IPS DF 19.7 (cell line): Measurements from ENCODE around the gene FAM120C.

Experiments used
- DNase-seq: peaks from one replicate; pipeline ENCODE4 v3.0.0-alpha.2; 2013; ENCODE audit warnings: low read depth, low spot score

Gene FAM120C

GRCh38 chrX:54043056-54043455 lies 140.0 kb downstream of the FAM120C start:
- DNase-seq = no peak

DNA sequence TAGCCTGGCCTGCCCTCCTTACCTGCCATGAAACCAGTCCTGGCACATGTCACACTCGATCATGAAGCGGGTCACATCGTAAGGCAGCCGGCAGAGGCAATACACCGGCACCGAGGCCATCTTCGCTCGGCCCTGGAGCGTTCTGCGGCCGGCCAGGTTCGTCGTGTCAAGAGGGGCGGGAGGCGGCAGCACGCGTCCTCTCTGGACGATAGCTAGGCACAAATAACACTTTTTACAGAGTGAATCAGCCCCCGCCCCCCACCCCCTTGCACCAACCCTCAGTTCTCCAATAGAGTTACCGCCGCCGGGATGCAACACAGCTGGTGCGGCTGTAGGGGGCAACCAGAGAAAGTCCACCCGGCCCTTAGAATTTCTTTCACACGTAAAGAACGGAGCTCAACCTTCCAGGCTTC lies 140.4 kb downstream of the FAM120C start:
- DNase-seq = no peak

DNA sequence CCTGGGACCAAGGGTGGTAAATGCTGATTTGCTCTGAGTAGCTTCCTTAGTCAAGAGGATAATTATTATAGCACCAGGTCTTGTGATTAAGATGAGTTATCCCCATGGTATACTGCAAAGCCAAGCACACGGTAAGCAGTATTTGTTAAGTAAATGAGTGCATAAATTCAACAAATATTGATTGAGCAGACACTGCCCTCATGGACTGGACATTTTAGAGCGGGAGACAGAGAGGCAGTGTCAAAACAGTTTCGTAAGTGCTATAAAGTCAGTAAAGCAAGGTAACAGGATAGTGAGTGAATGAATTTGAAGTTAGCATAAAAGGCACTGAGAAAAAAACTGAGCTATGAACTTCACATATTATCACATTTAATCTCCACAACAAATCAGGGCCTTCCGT lies 152.7 kb downstream of the FAM120C start:
- DNase-seq = no peak

GRCh38 chrX:54029529-54030143 lies 153.4 kb downstream of the FAM120C start:
- no peak for DNase-seq

DNA sequence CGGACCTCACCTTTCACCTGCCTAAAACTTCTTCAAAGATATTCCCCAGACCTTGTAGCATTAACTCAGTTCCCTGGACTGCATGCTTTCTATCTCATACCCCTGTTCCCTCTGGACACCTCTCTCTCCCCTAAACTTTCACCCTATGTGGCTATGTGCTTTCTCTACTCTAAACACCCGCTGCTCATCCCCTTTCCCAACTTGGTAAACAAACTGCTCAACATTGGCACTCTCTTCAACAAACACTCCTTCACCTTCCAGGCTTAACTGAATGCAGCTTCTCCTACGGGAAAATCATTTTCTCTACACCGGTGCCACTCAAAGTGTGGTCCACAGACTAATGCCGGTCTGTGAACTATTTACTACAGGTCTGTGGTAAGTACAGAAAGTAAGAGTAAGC lies 158.7 kb downstream of the FAM120C start:
- no peak for DNase-seq
